H1 (cell line): Measurements from ENCODE around the gene ZNF679. TPM values are rescaled to one million over a fixed set of nuclear protein-coding genes. Genes with fewer than 3 reads are reported as not detected.

Experiments
- ASH2L ChIP-seq: fragments of 200-600, 300-600 bp; sonication (generic); IDR thresholded peaks from one replicate; pipeline ENCODE4 v1.7.1; 2017; ENCODE audit warnings: low read length
- CEBPB ChIP-seq: IDR thresholded peaks from 2 replicates; pipeline ENCODE4 v1.6.1; 2012; ENCODE audit warnings: low read depth, low read length
- EGR1 ChIP-seq: IDR thresholded peaks from 2 replicates; pipeline ENCODE4 v1.6.1; 2011; ENCODE audit warnings: low read depth, low read length, borderline replicate concordance
- GTF2F1 ChIP-seq: IDR thresholded peaks from 2 replicates; pipeline ENCODE4 v1.6.1; 2012; ENCODE audit warnings: low read depth, low read length, improper control_type of control experiment, borderline replicate concordance
- HDAC2 ChIP-seq, 2 experiments: fragments of 300-600 bp in 1 of 2; sonication (generic) in 1 of 2; IDR thresholded peaks; 2 replicates each; pipeline ENCODE4 v1.6.1; 2011 to 2012; ENCODE audit warnings: low read depth in 2 of 2, low read length in 2 of 2, mild to moderate bottlenecking in 2 of 2, moderate library complexity in 2 of 2, borderline replicate concordance in 1 of 2, inconsistent platforms in 1 of 2
- HDAC6 ChIP-seq: IDR thresholded peaks from one replicate; pipeline ENCODE4 v1.7.1; 2012; ENCODE audit warnings: low read depth, mild to moderate bottlenecking, inconsistent platforms, low read length, moderate library complexity
- JUND ChIP-seq: IDR thresholded peaks from 2 replicates; pipeline ENCODE4 v1.6.1; 2011; ENCODE audit warnings: mild to moderate bottlenecking, improper control_type of control experiment, low read length
- KDM4A ChIP-seq: IDR thresholded peaks from one replicate; pipeline ENCODE4 v1.7.1; 2012; ENCODE audit warnings: low read depth, mild to moderate bottlenecking, moderate library complexity, low read length, inconsistent platforms; ENCODE audit not compliant: severe bottlenecking
- POLR2AphosphoS5 ChIP-seq: IDR thresholded peaks from 2 replicates; pipeline ENCODE4 v1.6.1; 2011; ENCODE audit warnings: low read depth, low read length
- RBBP5 ChIP-seq: IDR thresholded peaks from 2 replicates; pipeline ENCODE4 v1.7.1; 2012; ENCODE audit warnings: low read depth, mild to moderate bottlenecking, inconsistent platforms, low read length, moderate library complexity, borderline replicate concordance
- SIX5 ChIP-seq: IDR thresholded peaks from 2 replicates; pipeline ENCODE4 v1.6.1; 2011; ENCODE audit warnings: mild to moderate bottlenecking, low read depth, low read length
- SP2 ChIP-seq: IDR thresholded peaks from 2 replicates; pipeline ENCODE4 v1.6.1; 2012; ENCODE audit warnings: mild to moderate bottlenecking, low read length, inconsistent platforms
- polyA plus RNA-seq, 7 experiments: library from polyadenylated mRNA; depleted of rRNA in 3 of 7; stranded (reverse) in 5 of 7; unstranded in 2 of 7; fragments of >200 nt in 5 of 7; fragments of 200-250 nt in 2 of 7; gene quantifications; 1 replicate in 5 of 7; 2 replicates in 1 of 7; 4 replicates in 1 of 7; pipeline versions ENCODE4 v1.2.1 to v1.2.3, GENCODE V29; 2011 to 2013; ENCODE audit warnings: missing spikeins in 2 of 7, mixed read lengths in 2 of 7
- total RNA-seq: library from RNA; stranded (reverse); fragmentation: NEBNext Ultra II Directional; extraction: Animal tissue kit (Norgen Biotek cat#: 25700); gene quantifications from 2 replicates; pipeline ENCODE4 v1.2.1, GENCODE V29; 2021

Gene ZNF679
- total and polyA plus RNA-seq, 2 of the 8 experiments (the other 6 are each of a cell fraction or from before 2014, with no cell fraction given) = not detected

- TF ChIP-seq JUND (no peak), EGR1 (no peak), ASH2L (no peak), POLR2AphosphoS5 (no peak), RBBP5 (no peak), GTF2F1 (no peak), CEBPB (no peak), SIX5 (no peak), SP2 (no peak), KDM4A (no peak), HDAC6 (no peak), HDAC2 (IDR thresholded peaks at IDR 0.05; ENCODE audit: borderline replicate concordance in 1 of 2, low read depth in 2 of 2, low read length in 2 of 2) (no peak)
- TF ChIP-seq, all 59 proteins: peak for 0
Observed at GRCh38 chr7:64181586-64181985, 46.7 kb upstream of the ZNF679 start (continued).
